Spleen (tissue), 11 donors: ENCODE results near the gene GAS6. TPM values are rescaled to one million over a fixed set of nuclear protein-coding genes. Genes with fewer than 3 reads are reported as not detected.

Experiments used
- DNase-seq: peaks from one replicate; pipeline ENCODE4 v3.0.0-alpha.2; 2020
- H3K27ac ChIP-seq, 8 donors: fragments of 200-600 bp; sonication (generic) in 7 of 8; 1 replicate in 4 of 8; 2 replicates in 4 of 8; pipeline versions ENCODE4 v1.5.0 to v1.8.0; 2016 to 2021; ENCODE audit warnings: inconsistent platforms in 4 of 8, mild to moderate bottlenecking in 4 of 8, moderate library complexity in 1 of 8
- H3K27me3 ChIP-seq, 7 donors: fragments of 200-600 bp; sonication (generic) in 6 of 7; replicated peaks in 1 of 7; 1 replicate in 4 of 7; 2 replicates in 3 of 7; pipeline versions ENCODE4 v1.5.0 to v1.8.0; 2016 to 2021; ENCODE audit warnings: inconsistent platforms in 3 of 7, mild to moderate bottlenecking in 1 of 7
- H3K36me3 ChIP-seq, 6 donors: fragments of 200-600 bp; sonication (generic) in 5 of 6; 1 replicate in 4 of 6; 2 replicates in 2 of 6; pipeline versions ENCODE4 v1.5.0 to v1.8.0; 2016 to 2021; ENCODE audit warnings: inconsistent platforms in 2 of 6
- H3K4me1 ChIP-seq, 6 donors: fragments of 200-600 bp; sonication (generic) in 5 of 6; 1 replicate in 3 of 6; 2 replicates in 3 of 6; pipeline versions ENCODE4 v1.5.0 to v1.8.0; 2016 to 2021; ENCODE audit warnings: inconsistent platforms in 3 of 6
- H3K4me3 ChIP-seq, 8 donors: fragments of 200-600 bp; sonication (generic) in 7 of 8; 1 replicate in 4 of 8; 2 replicates in 4 of 8; pipeline versions ENCODE4 v1.5.0 to v1.8.0; 2016 to 2021; ENCODE audit warnings: inconsistent platforms in 4 of 8, mild to moderate bottlenecking in 4 of 8, moderate library complexity in 2 of 8
- H3K9me3 ChIP-seq, 8 donors: fragments of 200-600 bp; sonication (generic) in 7 of 8; 1 replicate in 4 of 8; 2 replicates in 4 of 8; pipeline versions ENCODE4 v1.5.0 to v1.8.0; 2016 to 2021; ENCODE audit warnings: inconsistent platforms in 4 of 8
- CTCF ChIP-seq, 11 experiments: fragments of 200-600 bp in 7 of 11; fragments of 450-650 bp in 4 of 11; sonication (generic) in 4 of 11; IDR thresholded peaks in 8 of 11; conservative IDR thresholded peaks in 3 of 11; 1 replicate in 7 of 11; 2 replicates in 4 of 11; pipeline versions ENCODE4 v1.4.0 to v1.8.0; 2016 to 2021; ENCODE audit warnings: antibody characterized with exemption in 11 of 11, inconsistent platforms in 4 of 11, mild to moderate bottlenecking in 1 of 11
- POLR2A ChIP-seq, 3 donors: fragments of 450-650 bp; IDR thresholded peaks; one replicate each; pipeline ENCODE4 v1.5.1; 2017; ENCODE audit warnings: antibody characterized with exemption in 3 of 3, mild to moderate bottlenecking in 1 of 3
- POLR2AphosphoS5 ChIP-seq, 3 donors: sonication (generic); formaldehyde crosslinking; IDR thresholded peaks; one replicate each; pipeline ENCODE4 v1.5.1; 2017; ENCODE audit warnings: antibody characterized with exemption in 3 of 3
- WGBS, 5 donors: extraction: QIAGEN DNeasy Blood & Tissue Kit in 3 of 5; methylation state at CpG; one replicate each; pipeline versions ENCODE4 v1.1.5 to v1.1.7; 2013 to 2018; 5-methylcytosine and 5-hydroxymethylcytosine counted together
- intact Hi-C: fragments of 100-400 bp; cut with DNase I; formaldehyde crosslinking; loops from one replicate; pipeline ENCODE4 v1.15.0; 2023; ENCODE audit warnings: low total_unique reads
- polyA plus RNA-seq, 3 donors: library from polyadenylated mRNA; stranded (reverse); fragments of 200-250 nt; gene quantifications; one replicate each; pipeline ENCODE4 v1.2.1, GENCODE V29; 2013
- total RNA-seq, 7 donors: library from RNA; depleted of rRNA in 3 of 7; stranded (reverse); fragments of >200 nt in 3 of 7; fragmentation: NEBNext Ultra II Directional in 4 of 7; extraction: Animal tissue kit (Norgen Biotek cat#: 25700) in 4 of 7; gene quantifications; one replicate each; pipeline versions ENCODE4 v1.1.0 to v1.2.1, GENCODE V29; 2016 to 2021
- donor health status: healthy with polysubstance abuse.
- donor health status: DM: no; HTN: no; CAD: no; lungs with moderate emphysema.
- donor health status: DM: no; HTN: no; CAD: no.
- donor health status: Bipolar disorder and iron deficiency.
- donor health status: healthy.
- donor health status: DM: no; HTN: no; CAD: no.
- donor health status: DM: yes; HTN: yes; CAD: no.

Gene GAS6
- total and polyA plus RNA-seq, 10 donors = 16.7 to 54.5 (median 35.0) TPM

GRCh38 chr13:113818700-113819295, 45.1 kb downstream of the GAS6 start:
- H3K27ac ChIP-seq = no peak overlapping the region
- H3K4me1 ChIP-seq = peaks cover 6 to 78% (median 39%) of the 10 kb centered on the region in 6 donors
- intact Hi-C loops = no loop called here
- no peaks in the 10 kb centered on the region for H3K9me3 ChIP-seq
- DNase-seq = no peak
- TF ChIP-seq POLR2AphosphoS5 (IDR thresholded peaks at IDR 0.05) = no peak
- no peak for TF ChIP-seq CTCF (IDR thresholded peaks at IDR 0.05 in 8 of 11, conservative IDR thresholded peaks at IDR 0.05 in 3 of 11)
- TF ChIP-seq POLR2A (IDR thresholded peaks at IDR 0.05) = no peak
- H3K36me3 ChIP-seq = peaks cover 0 to 60% (median 2%) of the 10 kb centered on the region in 6 donors
- WGBS, 5 donors = 95 to 96% (median 96%) methylated on average over 18 to 26 of the region's 26 CpGs
- no peaks in the 10 kb centered on the region for H3K27me3 ChIP-seq
- H3K4me3 ChIP-seq = no peak overlapping the region

- 88 to 89% (median 89%) methylated on average over 29 to 60 of the region's 60 CpGs for WGBS, 5 donors
- Histone ChIP-seq H3K4me1 (peaks cover 6 to 83% (median 46%) of the 10 kb centered on the region in 6 donors), H3K27me3 (no peaks in the 10 kb centered on the region), H3K9me3 (no peaks in the 10 kb centered on the region), H3K27ac (peak overlapping the region in 4 of 8 donors; percentile 33 to 53 (median 38)), H3K36me3 (peaks cover 0 to 52% (median under 1%) of the 10 kb centered on the region in 6 donors), H3K4me3 (no peak overlapping the region)
- intact Hi-C loops = no loop called here
- peak; percentile 75 for DNase-seq
- no peak for TF ChIP-seq POLR2A (IDR thresholded peaks at IDR 0.05)
- no peak for TF ChIP-seq CTCF (IDR thresholded peaks at IDR 0.05 in 8 of 11, conservative IDR thresholded peaks at IDR 0.05 in 3 of 11)
- TF ChIP-seq POLR2AphosphoS5 (IDR thresholded peaks at IDR 0.05) = peak in 1 of 3 donors; percentile 26
Observed at GRCh38 chr13:113817860-113818691, 45.8 kb downstream of the GAS6 start.

GRCh38 chr13:113816946-113817859, 46.7 kb downstream of the GAS6 start:
- Histone ChIP-seq H3K4me3 (peak overlapping the region in 4 of 8 donors; percentile 43 to 77 (median 46)), H3K36me3 (peaks cover 0 to 44% (median 0%) of the 10 kb centered on the region in 6 donors), H3K27ac (peak overlapping the region in 4 of 8 donors; percentile 33 to 53 (median 38)), H3K27me3 (no peaks in the 10 kb centered on the region), H3K9me3 (no peaks in the 10 kb centered on the region), H3K4me1 (peaks cover 6 to 86% (median 47%) of the 10 kb centered on the region in 6 donors)
- intact Hi-C loops = no loop called here
- peak; percentile 92 for DNase-seq
- WGBS, 5 donors = 28 to 35% (median 32%) methylated on average over 20 to 24 of the region's 24 CpGs
- TF ChIP-seq POLR2AphosphoS5 (IDR thresholded peaks at IDR 0.05) (peak in 2 of 3 donors; percentile 22 to 42), POLR2A (IDR thresholded peaks at IDR 0.05) (no peak), CTCF (IDR thresholded peaks at IDR 0.05 in 8 of 11, conservative IDR thresholded peaks at IDR 0.05 in 3 of 11) (peak; percentile 64 to 89 (median 79))
